ENCODE data around the gene ARHGEF9.
"Not testable (repeated sequence)": the region's sequence is repeated elsewhere in the genome, so short reads cannot be mapped to it uniquely, and the experiment has no call there.

Gene ARHGEF9

DNA sequence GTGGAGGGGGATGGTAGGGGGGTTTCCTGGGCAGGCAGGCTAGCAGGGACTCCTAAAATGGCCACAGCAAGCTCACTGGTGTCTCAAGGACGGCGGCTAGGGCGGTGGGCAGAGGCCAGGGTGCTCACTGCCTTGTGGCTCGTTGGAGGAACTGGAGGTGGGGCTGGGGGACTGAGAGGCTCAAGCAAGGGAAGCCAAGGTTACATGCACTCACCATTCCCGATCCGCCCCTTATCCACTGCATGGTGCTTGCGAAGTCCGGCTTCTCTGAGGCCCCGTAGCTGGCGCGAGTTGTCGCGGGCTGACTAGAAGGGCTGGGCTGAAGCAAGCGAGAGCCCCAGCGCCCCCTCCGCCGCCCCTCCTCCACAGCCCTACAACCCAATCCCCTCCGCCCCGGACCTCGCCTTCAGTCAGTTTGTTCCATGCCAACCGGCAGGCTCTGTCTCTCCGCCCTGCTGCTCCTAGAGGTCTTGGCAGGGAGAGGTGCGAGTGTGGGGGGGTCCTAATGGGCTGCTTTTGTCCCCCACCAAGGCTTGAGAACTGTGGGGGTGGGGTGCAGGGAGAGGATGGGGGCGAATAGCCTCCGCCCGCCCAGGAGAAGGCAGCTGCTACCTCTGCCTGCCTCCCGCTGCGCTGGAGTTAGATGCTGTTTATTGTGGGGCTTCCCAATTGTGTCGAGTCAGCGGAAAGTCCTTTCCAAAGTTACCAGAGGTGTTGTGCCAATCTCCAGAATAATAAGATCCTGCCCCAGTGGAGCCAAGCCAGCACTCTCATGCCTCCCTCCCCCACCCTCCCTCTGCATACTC lies at the start of gene ARHGEF9:
TSS of gene ARHGEF9 (minus strand) at position 313 of the 806 bp plus-strand sequence. CDS start at position 244, 69 bp downstream.
- no peaks in the 10 kb centered on the region for H3K9me3 Mint-ChIP-seq
- H3K36me3 Mint-ChIP-seq (ENCODE audit: low read depth) = no peaks in the 10 kb centered on the region
- no peak within 1 kb of the TSS for H3K27ac Mint-ChIP-seq
- H3K4me3 Mint-ChIP-seq = peak within 1 kb of the TSS; percentile 39
- no peaks in the 10 kb centered on the region for H3K27me3 Mint-ChIP-seq
- H3K4me1 Mint-ChIP-seq (ENCODE audit: low read depth) = no peaks in the 10 kb centered on the region

DNA sequence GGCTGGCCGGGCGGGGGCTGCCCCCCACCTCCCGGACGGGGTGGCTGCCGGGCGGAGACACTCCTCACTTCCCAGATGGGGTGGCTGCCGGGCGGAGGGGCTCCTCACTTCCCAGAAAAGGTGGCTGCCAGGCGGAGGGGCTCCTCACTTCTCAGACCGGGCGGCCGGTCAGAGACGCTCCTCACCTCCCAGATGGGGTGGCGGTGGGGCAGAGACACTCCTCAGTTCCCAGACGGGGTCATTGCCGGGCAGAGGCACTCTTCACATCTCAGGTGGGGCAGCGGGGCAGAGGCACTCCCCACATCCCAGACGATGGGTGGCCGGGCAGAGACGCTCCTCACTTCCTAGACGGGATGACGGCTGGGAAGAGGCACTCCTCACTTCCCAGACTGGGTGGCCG lies 40.4 kb upstream of the ARHGEF9 start:
- not testable (repeated sequence) for H3K4me3 Mint-ChIP-seq, H3K9me3 Mint-ChIP-seq

DNA sequence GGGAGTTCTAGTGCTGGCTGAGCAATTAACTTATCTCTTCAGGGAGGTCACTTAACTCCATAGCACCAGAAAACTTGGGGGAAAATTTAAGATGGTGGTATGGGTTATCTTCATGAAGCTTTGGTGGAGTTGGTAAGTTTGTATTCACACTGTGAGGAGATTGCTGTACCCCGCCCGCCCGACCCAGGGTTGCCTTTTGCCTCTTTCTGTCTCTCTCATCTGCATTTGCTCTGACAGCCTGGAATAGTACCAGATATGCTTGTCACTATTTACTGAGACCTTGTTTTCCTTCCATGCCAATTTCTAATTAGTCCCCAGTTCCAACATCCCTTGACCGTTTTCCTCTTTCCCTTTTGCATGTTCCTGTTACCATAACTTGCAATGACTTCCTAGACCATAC lies 33.1 kb upstream of the ARHGEF9 start:
- Mint-ChIP-seq H3K4me3 (no peak overlapping the region), H3K4me1 (ENCODE audit: low read depth) (no peaks in the 10 kb centered on the region), H3K27ac (no peak overlapping the region), H3K27me3 (no peaks in the 10 kb centered on the region), H3K9me3 (no peaks in the 10 kb centered on the region), H3K36me3 (ENCODE audit: low read depth) (no peaks in the 10 kb centered on the region)

More for the DNA sequence above, 40.4 kb upstream of the ARHGEF9 start:
- H3K27ac Mint-ChIP-seq; H3K4me1 Mint-ChIP-seq (ENCODE audit: low read depth); H3K36me3 Mint-ChIP-seq (ENCODE audit: low read depth); H3K27me3 Mint-ChIP-seq: not testable (repeated sequence)

DNA sequence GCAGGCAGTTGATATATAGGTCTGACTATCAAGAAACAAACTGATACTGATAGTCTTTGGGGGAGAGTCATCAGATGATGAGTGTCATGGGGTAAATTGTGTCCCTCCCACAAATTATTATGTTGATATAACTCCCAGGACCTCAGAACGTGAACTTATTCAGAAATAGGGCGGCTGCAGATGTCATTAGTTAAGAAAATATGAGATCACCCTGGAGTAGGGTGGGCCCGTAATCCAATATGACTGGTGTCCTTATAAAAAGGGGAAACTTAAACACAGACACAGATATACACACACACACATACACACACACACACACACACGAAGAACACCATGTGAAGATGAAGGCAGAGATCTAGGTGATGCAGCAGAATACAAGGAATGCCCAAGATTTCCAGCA lies 32.7 kb upstream of the ARHGEF9 start:
- no peak overlapping the region for H3K27ac Mint-ChIP-seq
- no peak overlapping the region for H3K4me3 Mint-ChIP-seq
- H3K36me3 Mint-ChIP-seq (ENCODE audit: low read depth) = no peaks in the 10 kb centered on the region
- no peaks in the 10 kb centered on the region for H3K27me3 Mint-ChIP-seq
- no peaks in the 10 kb centered on the region for H3K9me3 Mint-ChIP-seq
- H3K4me1 Mint-ChIP-seq (ENCODE audit: low read depth) = no peaks in the 10 kb centered on the region

DNA sequence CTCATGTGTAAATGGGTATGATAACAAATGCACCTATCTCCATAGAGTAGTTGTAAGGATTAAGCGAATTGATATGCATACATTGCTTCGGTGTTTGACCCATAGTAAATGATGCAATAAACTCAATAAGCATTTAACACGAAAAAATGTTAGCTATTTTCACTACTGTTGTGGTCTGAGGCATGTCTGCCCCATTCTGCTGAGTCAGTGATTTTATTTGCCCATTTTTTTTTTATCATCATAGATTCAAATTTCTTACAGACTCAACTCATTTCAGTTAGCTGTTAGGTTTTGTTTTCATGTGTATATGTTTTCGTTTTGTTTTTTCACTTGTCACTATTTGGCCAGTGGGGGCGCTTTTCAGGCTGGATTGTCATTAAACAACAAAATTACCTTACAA lies 27.8 kb upstream of the ARHGEF9 start:
- H3K27ac Mint-ChIP-seq = no peak overlapping the region
- no peaks in the 10 kb centered on the region for H3K36me3 Mint-ChIP-seq (ENCODE audit: low read depth)
- no peaks in the 10 kb centered on the region for H3K27me3 Mint-ChIP-seq

DNA sequence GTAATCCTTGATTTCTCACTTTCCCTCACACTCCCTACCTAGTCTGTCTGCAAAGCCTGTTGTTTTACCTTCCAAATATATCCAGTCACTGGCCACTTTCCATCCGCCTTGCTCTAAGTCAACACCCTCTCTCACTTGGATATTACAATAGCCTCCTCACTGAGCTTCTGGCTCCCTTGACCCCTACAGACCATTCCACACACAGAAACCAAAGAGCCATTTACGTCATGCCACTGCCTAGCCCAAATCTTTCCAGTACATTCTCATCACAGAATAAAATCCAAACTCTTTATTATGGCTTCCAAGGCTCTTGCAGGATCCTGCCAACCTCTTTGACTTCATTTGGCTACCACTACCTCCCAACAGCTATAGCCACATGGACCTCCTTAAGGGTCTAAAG lies 25.7 kb upstream of the ARHGEF9 start:
- H3K36me3 Mint-ChIP-seq (ENCODE audit: low read depth) = no peaks in the 10 kb centered on the region
- H3K9me3 Mint-ChIP-seq = no peaks in the 10 kb centered on the region
- no peak overlapping the region for H3K27ac Mint-ChIP-seq
- H3K27me3 Mint-ChIP-seq = no peaks in the 10 kb centered on the region
- H3K4me3 Mint-ChIP-seq = no peak overlapping the region
- H3K4me1 Mint-ChIP-seq (ENCODE audit: low read depth) = no peaks in the 10 kb centered on the region

More for the DNA sequence above, 27.8 kb upstream of the ARHGEF9 start:
- Mint-ChIP-seq H3K4me1 (ENCODE audit: low read depth) (no peaks in the 10 kb centered on the region), H3K4me3 (no peak overlapping the region), H3K9me3 (no peaks in the 10 kb centered on the region)

DNA sequence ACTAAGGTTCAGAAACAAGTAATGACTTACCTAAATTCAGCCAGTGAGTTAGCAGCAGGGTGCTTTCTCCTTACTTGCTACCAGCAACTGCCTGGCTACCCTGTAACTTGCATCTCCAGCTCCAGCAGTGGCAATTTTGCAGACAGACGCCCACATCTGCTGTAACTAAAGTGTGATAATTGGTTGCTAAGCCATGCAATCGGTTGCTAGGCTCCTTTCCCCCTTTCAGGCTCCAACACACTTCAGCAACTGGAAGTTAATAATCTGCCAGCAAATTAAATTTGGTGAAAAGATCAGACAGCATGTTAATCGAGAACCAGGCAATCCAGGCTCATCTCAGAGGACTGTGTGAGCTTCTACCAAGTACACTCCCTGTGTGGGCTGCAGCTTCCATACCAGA lies 24.2 kb upstream of the ARHGEF9 start:
- H3K27ac Mint-ChIP-seq = no peak overlapping the region
- no peaks in the 10 kb centered on the region for H3K4me1 Mint-ChIP-seq (ENCODE audit: low read depth)
- H3K9me3 Mint-ChIP-seq = no peaks in the 10 kb centered on the region
- no peaks in the 10 kb centered on the region for H3K27me3 Mint-ChIP-seq
- H3K4me3 Mint-ChIP-seq = no peak overlapping the region
- no peaks in the 10 kb centered on the region for H3K36me3 Mint-ChIP-seq (ENCODE audit: low read depth)

DNA sequence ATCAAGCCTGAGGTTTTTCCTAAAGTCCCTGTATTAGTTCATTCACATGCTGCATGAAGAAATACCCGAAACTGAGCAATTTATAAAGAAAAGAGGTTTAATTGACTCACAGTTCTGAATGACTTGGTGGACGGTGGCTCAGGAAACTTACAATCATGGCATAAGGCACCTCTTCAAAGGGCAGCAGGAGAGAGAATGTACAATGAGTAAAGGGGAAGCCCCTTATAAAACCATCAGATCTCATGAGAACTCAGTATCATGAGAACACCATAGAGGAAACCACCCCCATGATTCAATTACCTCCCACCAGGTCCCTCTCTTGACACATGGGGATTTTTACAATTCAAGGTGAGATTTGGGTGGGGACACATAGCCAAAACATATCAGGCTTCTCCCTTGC lies 10.4 kb upstream of the ARHGEF9 start:
- H3K4me3 Mint-ChIP-seq; H3K9me3 Mint-ChIP-seq; H3K36me3 Mint-ChIP-seq (ENCODE audit: low read depth); H3K27ac Mint-ChIP-seq; H3K4me1 Mint-ChIP-seq (ENCODE audit: low read depth); H3K27me3 Mint-ChIP-seq: not testable (repeated sequence)

DNA sequence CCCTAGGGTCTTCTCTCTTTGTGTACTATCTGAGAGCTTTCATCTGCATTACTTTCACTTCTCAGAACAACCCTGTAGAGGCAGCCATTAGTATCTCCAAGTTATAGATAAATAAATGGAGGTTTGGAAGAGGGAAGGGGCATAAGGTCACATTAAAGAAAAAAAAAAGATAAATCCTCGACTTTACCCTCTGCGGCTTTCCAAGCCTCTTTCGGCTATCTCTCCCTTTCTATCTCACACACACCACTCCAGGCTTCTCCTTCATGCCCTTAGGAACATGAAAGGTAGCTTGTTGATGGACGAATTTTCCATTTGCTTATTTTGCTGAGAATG lies 660 bp upstream of the ARHGEF9 start:
- Mint-ChIP-seq H3K9me3 (no peaks in the 10 kb centered on the region), H3K27ac (no peak overlapping the region), H3K4me1 (ENCODE audit: low read depth) (no peaks in the 10 kb centered on the region), H3K27me3 (no peaks in the 10 kb centered on the region), H3K4me3 (peak overlapping the region; percentile 39), H3K36me3 (ENCODE audit: low read depth) (no peaks in the 10 kb centered on the region)

DNA sequence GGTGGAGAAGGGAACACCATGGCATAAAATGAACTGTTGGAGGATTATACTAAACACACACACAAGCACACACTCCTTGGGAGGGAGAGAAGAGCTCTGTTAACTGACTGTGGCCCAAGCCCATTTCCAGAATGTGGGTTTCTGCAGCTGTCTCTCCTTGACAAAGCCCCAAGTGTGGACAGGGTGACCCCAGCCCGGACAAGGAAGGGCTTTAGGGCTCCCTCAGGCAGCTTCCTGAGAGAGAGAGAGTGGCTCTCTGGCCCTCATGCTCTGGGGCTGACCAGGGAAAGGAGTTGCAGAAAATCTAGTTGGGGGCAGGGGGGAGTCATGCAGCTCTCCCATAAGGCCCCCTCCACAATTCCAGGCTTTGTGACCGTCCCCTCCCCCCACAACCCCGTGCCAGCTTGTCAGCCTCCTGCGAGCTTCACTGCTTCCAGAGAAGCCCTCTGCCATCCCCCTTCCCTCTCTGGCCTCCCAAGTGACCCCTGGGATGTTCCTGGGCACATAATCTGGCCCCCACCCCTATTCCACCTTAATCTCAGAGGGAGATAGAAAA lies 590 bp downstream of the ARHGEF9 start:
- H3K4me3 Mint-ChIP-seq = no peak overlapping the region
- no peaks in the 10 kb centered on the region for H3K27me3 Mint-ChIP-seq
- no peaks in the 10 kb centered on the region for H3K36me3 Mint-ChIP-seq (ENCODE audit: low read depth)
- H3K4me1 Mint-ChIP-seq (ENCODE audit: low read depth) = no peaks in the 10 kb centered on the region
- no peak overlapping the region for H3K27ac Mint-ChIP-seq
- H3K9me3 Mint-ChIP-seq = no peaks in the 10 kb centered on the region

DNA sequence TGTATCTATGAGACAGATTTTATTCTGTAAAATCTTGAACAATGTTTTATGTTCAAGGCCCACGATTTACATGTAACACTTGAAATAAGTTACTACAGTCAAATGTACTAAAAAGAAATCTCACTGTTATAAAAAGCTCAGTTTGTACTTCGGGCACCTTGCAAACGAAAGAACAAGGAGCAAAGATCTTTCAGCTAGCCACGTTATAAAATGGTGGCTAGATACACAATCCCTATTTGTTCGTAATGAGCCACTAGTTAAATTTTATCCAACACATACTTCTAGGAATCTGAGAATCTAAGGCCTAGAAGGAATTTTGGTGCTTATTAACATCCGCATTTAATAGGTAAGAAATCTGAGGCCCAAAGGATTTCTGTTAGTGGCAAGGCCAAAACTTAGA lies 2.5 kb downstream of the ARHGEF9 start:
- Mint-ChIP-seq H3K4me1 (ENCODE audit: low read depth) (no peaks in the 10 kb centered on the region), H3K27ac (no peak overlapping the region), H3K36me3 (ENCODE audit: low read depth) (peaks cover 3% of the 10 kb centered on the region), H3K9me3 (no peaks in the 10 kb centered on the region), H3K4me3 (no peak overlapping the region), H3K27me3 (no peaks in the 10 kb centered on the region)

DNA sequence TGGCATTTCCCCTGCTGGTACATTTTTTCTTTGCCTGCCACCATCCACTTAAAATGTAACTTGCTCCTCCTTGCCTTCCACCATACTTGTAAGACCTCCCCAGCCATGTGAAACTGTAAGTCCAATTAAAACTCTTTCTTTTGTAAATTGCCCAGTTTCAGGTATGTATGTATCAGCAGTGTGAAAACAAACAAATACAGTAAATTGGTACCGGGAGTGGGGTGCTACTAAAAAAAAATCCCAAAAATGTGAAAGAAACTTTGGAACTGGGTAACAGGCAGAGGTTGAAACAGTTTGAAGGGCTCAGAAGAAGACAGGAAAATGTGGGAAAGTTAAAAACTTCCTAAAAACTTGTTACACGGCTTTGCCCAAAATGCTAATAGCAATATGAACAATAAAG lies 16.3 kb downstream of the ARHGEF9 start:
- Mint-ChIP-seq H3K27me3 (peaks cover 4% of the 10 kb centered on the region), H3K4me3 (no peak overlapping the region), H3K9me3 (peaks cover 9% of the 10 kb centered on the region), H3K27ac (no peak overlapping the region), H3K36me3 (ENCODE audit: low read depth) (no peaks in the 10 kb centered on the region), H3K4me1 (ENCODE audit: low read depth) (no peaks in the 10 kb centered on the region)

DNA sequence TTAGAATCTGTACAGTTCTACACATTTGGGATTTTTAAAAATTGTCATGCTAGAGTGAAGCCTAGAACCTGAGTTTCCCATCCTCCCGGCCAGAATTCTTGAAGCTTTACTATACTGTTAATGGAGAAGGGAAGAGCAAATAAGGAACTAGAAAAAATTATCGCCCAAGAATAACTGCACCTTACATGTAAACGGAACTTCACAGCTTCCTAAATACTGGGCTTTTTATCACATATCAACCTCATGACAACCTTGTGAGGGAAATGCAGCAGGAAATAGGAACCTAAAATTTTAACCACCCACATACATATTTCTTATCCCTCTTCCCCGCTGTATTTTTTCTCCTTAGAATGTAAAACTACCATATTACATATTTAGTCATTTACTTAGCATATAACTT lies 19.3 kb downstream of the ARHGEF9 start:
- Mint-ChIP-seq H3K27ac (no peak overlapping the region), H3K4me3 (no peak overlapping the region), H3K27me3 (no peaks in the 10 kb centered on the region), H3K9me3 (peaks cover 9% of the 10 kb centered on the region), H3K36me3 (ENCODE audit: low read depth) (no peaks in the 10 kb centered on the region), H3K4me1 (ENCODE audit: low read depth) (peaks cover 8% of the 10 kb centered on the region)

DNA sequence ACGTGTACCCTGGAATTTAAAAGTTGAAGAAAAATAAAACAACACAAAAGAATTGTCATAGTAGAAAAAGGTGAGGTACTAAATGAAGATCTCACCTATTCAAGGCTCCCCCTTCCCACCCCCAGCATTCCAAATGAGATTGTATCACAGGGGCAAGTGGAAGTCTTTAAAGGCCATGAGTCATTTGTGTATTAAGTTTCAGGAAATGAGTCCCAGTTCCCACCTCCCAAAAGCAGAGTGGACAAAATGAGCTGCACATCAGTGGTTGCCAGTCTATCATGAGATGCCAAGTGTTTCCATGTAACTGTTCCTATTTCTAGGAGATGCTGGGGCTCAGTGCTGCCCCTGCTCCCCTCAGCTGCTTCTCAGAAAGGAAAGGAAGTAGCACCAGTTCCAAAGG lies 20.1 kb downstream of the ARHGEF9 start:
- Mint-ChIP-seq H3K4me3 (no peak overlapping the region), H3K9me3 (peaks cover 9% of the 10 kb centered on the region), H3K27me3 (no peaks in the 10 kb centered on the region), H3K4me1 (ENCODE audit: low read depth) (peaks cover 8% of the 10 kb centered on the region), H3K36me3 (ENCODE audit: low read depth) (no peaks in the 10 kb centered on the region), H3K27ac (no peak overlapping the region)

DNA sequence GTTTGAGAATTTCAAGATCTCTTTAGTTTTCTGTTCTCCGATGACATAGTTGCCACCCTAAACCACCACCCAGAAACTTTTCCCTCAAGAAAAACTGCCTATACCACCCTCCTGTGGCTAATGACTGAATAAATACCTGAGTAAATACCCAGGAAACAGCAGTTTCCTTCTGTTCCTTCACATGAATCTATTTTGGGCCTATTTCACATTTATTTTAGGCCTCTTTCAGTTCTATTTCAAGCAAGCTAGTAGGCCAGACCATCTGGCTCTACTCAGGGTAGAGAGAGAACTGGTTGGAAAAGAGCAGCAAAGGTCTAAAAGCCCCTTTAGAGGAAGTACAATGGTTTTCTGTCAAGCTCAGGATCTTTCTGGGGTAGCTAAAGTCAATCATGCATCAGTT lies 23.4 kb downstream of the ARHGEF9 start:
- Mint-ChIP-seq H3K4me3 (no peak overlapping the region), H3K36me3 (ENCODE audit: low read depth) (no peaks in the 10 kb centered on the region), H3K9me3 (no peaks in the 10 kb centered on the region), H3K27ac (no peak overlapping the region), H3K4me1 (ENCODE audit: low read depth) (peaks cover 14% of the 10 kb centered on the region), H3K27me3 (no peaks in the 10 kb centered on the region)

DNA sequence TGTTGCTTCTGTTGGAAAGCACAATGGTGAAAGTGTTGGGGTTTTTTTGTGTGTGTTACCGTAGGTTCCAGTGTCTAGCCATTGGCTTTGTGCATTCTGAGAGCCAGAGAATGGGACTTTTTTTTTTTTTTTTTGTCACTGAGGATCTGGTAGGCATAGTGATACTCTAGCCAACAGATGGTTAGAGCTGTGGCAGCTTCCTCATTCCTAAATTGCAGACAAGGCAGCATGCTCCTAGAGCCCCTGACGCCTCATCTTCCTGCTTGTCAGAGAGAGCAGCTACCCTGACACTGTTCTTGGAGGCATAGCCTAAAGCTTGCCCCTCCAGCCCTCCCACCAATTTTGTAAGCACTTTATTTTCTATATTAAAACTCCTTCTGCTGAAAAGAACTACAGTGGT lies 27.0 kb downstream of the ARHGEF9 start:
- no peaks in the 10 kb centered on the region for H3K9me3 Mint-ChIP-seq
- no peaks in the 10 kb centered on the region for H3K36me3 Mint-ChIP-seq (ENCODE audit: low read depth)
- H3K27me3 Mint-ChIP-seq = no peaks in the 10 kb centered on the region
- H3K4me3 Mint-ChIP-seq = no peak overlapping the region
- H3K4me1 Mint-ChIP-seq (ENCODE audit: low read depth) = peaks cover 38% of the 10 kb centered on the region
- H3K27ac Mint-ChIP-seq = no peak overlapping the region
